H54 (cell line): Measurements from ENCODE around the gene PHF14.

Experiments
- DNase-seq: peaks from one replicate; pipeline ENCODE4 v3.0.0; 2011; ENCODE audit warnings: low spot score, mixed read lengths; ENCODE audit not compliant: insufficient read length
- FAIRE-seq: peaks from 3 replicates; lab custom pipeline; 2011; peaks lifted over from hg19 to GRCh38; lab: Jason Lieb, UNC
- POLR2A ChIP-seq: IDR thresholded peaks from 2 replicates; pipeline ENCODE4 v1.6.1; 2011; ENCODE audit warnings: low read depth, mild to moderate bottlenecking, low read length

Gene PHF14

DNA sequence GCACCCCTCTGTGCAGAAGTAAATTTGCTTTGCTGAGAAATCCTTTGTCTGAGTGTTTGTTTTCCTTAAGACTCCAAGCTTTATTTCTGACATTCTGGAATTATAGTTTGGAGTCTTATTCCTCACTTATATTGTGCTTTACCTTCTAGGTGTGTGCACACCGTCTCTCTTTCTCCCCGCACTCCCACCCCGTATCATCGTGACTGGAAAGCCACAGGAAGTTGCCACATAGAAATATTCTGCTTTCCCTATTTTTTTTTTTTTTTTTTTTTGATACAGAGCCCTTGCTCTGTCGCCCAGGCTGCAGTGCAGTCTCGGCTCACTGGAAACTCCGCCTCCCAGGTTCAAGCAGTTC is 109.5 kb downstream of the PHF14 start:
- no peak for TF ChIP-seq POLR2A
- DNase-seq: no peak
- no peak for FAIRE-seq

DNA sequence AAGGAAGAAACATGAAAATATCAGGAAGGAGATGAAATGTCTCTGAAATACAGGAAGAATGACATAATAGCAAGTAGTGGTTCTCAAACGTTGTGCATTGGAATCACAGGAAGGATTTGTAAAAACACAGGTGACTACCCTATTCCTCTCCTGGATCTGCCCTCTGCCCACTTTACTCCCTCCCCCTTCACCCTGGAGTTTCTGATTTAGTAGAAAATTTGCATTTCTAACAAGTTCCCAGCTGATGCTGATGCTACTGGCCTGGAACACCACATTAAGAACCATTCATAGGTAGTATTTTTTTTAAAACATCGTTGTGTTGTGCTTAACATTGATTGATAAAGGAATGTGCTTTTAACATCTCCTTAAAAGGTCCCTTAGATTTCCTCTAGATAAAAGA is 130.9 kb downstream of the PHF14 start:
- DNase-seq (no peak), FAIRE-seq (peak; percentile 93)
- no peak for TF ChIP-seq POLR2A

DNA sequence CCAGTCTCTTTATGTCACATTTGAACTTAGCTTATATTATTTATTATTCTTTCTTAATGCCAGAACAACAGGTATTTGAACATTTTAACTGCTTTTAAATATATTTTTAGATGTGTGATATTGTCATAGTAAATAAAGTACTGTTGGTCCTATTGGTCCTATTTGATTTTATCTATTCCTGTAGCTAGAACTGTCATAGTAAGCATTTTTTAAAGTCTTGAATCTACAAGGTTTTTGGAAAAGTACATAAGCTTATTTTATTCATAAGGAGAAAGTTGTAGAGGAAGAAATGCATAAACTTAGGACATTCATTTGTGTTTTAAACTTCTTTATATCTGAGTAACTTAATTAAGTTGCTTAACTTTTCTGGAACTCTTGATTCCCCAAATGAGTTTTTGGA is 136.0 kb downstream of the PHF14 start:
- peak; percentile 41 for FAIRE-seq
- no peak for TF ChIP-seq POLR2A

DNA sequence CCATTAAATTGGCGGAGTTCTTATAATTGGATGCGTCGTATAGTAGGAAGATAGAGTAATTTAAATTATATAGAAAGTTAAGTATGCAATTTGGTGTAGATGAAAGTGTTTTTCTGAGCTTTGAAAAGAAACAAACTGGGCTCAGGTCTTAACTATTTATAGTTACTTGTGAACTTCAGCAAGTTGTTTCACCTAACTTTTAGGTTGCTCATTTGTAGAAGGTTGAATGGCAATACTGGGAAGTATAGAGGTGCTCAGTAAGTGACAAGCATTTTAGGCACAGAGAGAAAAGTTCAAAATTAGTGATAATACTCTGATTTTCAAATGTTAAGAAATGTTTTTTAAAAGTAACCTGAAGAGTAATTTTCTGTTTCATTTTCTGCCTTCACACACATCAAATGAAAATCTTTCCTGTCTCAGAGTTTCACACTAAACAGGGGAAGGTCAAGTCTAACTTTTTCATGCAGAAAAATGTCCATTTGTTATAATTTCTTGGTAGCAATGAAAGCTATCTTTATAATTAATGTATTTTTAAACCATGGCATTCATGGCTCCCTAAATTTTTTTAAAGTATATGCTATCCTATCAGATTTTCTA is 146.5 kb downstream of the PHF14 start:
- TF ChIP-seq POLR2A: no peak
- FAIRE-seq: peak; percentile 65
- no peak for DNase-seq

More for the DNA sequence above, 136.0 kb downstream of the PHF14 start:
- DNase-seq: no peak

DNA sequence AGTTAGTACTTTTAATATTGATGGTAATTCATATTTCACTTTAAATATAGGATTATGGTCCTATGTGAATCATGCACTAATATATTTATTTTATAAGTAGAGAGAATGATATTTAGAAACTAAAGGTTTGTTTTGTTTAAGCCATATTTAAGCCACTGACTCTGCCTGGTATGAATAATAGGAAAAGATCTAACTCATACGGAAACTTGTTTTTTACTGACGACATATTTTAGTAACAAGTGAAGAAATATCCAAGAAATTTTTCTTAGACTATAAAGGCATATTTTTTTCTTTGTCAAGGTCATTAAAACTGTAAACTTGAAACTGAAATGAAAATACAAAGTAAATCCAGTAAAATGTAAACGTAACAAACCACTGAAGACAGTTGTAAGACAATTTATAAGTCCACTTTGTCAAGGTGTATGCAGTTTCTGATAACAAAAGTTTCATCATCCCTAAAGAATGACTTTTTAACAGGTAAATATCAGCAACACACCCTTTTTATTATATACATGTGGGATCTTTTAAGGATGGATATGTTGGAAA is 147.1 kb downstream of the PHF14 start:
- no peak for TF ChIP-seq POLR2A
- FAIRE-seq: peak; percentile 85
- DNase-seq: no peak

DNA sequence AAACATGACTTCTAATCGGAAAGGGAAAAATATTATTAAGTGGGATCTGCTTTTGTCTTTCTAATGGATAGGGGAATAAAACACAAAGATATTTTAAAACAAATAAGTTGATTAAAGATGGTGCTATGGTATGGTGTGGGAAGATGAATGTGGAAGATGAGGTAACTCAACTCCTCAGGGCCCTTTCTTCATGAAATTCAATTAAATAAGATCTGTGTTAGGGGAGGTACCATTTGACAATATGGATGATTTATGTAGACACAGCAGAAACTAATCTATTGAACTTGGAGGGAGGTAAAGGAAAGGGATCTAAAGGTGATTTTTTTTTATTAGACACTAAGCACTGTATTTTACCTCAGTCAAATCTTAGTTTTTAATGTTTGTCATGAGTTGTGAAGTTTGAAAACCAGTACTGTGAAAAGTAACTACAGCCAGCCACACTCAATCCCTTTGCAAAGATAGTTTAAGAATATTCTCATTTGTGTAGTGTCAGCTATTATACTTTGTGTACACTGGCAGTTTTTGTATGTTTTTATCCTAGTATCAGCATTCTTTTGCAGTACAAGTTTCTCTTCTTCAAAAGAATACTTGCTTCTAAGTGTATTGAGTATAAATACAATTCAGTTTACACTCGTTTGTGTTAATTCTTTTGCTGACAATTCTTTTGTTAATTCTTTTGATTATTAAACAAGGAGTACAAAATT is 151.3 kb downstream of the PHF14 start:
- peak; percentile 78 for FAIRE-seq
- no peak for TF ChIP-seq POLR2A
- DNase-seq: no peak

GRCh38 chr7:11127114-11127785 is 153.6 kb downstream of the PHF14 start:
- peak; percentile 88 for FAIRE-seq
- TF ChIP-seq POLR2A: no peak
- DNase-seq: no peak

GRCh38 chr7:11127988-11128387 is 154.3 kb downstream of the PHF14 start:
- no peak for DNase-seq
- FAIRE-seq: peak; percentile 89
- TF ChIP-seq POLR2A: no peak

DNA sequence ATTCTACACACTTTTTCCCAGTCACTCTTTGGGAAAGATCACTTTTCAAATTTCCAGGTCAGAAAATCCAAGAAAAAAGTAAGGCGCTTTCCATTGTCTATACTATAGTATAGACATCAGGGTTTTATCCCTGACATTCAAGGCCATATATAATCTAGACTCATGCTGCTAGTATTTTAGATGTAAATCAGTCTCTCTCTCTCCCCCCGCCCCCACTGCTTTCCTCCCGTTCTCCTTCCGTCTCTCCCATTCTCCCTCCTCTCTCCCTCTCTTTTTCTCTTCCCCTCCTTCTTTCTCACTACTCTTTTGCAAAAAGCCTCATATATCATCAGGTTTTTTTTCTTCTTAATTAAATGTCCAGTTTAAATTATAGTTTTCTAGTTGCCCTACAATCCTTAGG is 154.8 kb downstream of the PHF14 start:
- no peak for DNase-seq
- FAIRE-seq: no peak
- TF ChIP-seq POLR2A: no peak

DNA sequence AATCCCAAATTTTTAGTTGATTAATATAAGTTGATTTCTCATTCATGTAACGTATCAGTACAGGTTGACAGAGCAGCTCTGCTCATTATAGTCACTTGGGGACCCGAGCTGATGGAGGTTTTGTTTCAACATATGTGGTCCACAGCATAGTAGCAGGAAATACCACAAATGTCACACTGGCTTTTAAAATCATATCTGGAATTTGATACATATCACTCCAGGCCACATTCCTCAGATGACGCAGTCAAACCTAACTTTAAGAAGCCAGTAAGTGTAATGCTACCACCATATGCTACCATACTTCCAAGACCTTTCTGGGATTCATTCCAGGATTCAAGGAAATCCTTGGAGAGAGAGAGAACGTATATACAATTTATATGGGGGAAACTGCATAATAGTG is 156.3 kb downstream of the PHF14 start:
- no peak for TF ChIP-seq POLR2A
- no peak for DNase-seq
- FAIRE-seq: peak; percentile 84

DNA sequence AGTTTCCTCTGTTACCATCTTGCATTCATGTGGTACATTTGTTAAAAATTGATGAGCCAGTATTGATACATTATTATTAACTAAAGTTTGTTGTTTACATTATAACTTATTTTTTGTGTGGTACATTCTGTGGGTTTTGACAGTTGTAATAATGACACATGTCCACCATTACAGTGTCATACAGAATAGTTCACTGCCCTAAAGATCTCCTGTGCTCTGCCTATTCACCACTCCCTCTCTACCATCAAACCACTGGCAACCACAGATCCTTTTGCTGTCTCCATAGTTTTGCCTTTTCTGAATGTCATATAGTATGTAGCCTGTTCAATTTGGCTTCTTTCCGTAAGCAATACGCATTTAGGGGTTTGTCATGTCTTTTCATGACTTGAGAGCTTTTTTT is 156.9 kb downstream of the PHF14 start:
- DNase-seq (no peak), FAIRE-seq (no peak)
- TF ChIP-seq POLR2A: no peak

GRCh38 chr7:11133436-11133959 is 159.8 kb downstream of the PHF14 start:
- DNase-seq: no peak
- no peak for TF ChIP-seq POLR2A
- FAIRE-seq: no peak

DNA sequence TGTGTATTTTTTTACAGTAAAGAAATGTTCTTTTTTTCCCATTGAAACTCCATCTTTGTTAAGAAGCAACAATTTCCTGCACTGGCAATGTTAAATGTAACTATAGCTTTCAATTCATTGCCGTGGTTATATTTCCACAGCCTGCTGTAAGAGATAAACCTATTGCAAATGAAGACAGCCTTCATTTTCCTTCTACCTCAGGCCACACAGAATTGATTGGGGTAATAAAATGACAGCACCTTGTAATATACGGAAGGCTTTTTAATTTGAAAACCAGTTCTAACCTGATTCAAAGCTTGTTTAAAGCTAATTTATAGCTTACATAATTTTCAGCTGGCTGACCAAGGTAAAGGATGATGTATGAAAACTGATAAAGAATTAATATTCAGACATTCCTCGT is 161.9 kb downstream of the PHF14 start:
- FAIRE-seq: peak; percentile 52
- DNase-seq: no peak
- TF ChIP-seq POLR2A: no peak

DNA sequence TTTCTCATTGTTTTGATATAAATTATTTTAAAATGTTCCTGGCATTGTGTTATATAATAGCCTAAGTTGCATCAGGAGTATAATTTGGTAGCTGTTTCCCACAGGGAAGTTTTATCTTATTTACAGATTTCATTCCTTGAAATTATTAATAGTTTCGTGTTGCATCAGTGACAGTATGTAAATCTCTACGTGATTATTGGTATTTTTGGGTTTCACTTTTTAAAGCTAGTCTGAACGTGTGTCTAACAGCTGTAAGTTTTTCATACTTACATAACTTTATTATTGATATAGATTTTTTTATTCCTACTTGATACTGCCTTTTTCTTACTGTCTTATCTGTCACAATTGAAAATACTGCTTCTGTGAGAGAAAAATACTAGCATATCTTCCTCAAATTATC is 167.9 kb downstream of the PHF14 start:
- no peak for FAIRE-seq
- no peak for DNase-seq
- no peak for TF ChIP-seq POLR2A
